Activated T-cell treated with anti-CD3 and anti-CD28 coated beads, Interleukin-2, amount 50 U/mL, for 4 hours (primary cell): Measurements from ENCODE around the gene UNKL. TPM values are rescaled to one million over a fixed set of nuclear protein-coding genes. Genes with fewer than 3 reads are reported as not detected.

Source experiments
- ATAC-seq, 2 donors: fragments of 200-7000 bp; cut with Tn5 transposase; one replicate each; pipeline ENCODE4 v1.10.0; 2021
- DNase-seq: peaks from one replicate; pipeline ENCODE4 v3.0.0-alpha.2; 2020
- H3K27me3 Mint-ChIP-seq: one replicate; pipeline ENCODE4 v1.8.0; 2021; ENCODE audit warnings: low read depth, mixed read lengths
- H3K36me3 Mint-ChIP-seq: one replicate; pipeline ENCODE4 v1.8.0; 2022; ENCODE audit warnings: mixed read lengths; ENCODE audit not compliant: insufficient read depth
- H3K4me1 Mint-ChIP-seq: one replicate; pipeline ENCODE4 v1.8.0; 2021; ENCODE audit warnings: low read depth, mixed read lengths
- H3K4me3 Mint-ChIP-seq: one replicate; pipeline ENCODE4 v1.8.0; 2021; ENCODE audit warnings: mild to moderate bottlenecking, moderate library complexity, mixed read lengths
- H3K9me3 Mint-ChIP-seq: one replicate; pipeline ENCODE4 v1.8.0; 2021; ENCODE audit warnings: mixed read lengths
- total RNA-seq, 3 donors: library from RNA; stranded (reverse); gene quantifications; one replicate each; pipeline ENCODE4 v1.2.1, GENCODE V29; 2021

The UNKL gene
- total RNA-seq, 3 donors from 2014 or later: 24.5 to 30.2 (median 29.0) TPM

DNA sequence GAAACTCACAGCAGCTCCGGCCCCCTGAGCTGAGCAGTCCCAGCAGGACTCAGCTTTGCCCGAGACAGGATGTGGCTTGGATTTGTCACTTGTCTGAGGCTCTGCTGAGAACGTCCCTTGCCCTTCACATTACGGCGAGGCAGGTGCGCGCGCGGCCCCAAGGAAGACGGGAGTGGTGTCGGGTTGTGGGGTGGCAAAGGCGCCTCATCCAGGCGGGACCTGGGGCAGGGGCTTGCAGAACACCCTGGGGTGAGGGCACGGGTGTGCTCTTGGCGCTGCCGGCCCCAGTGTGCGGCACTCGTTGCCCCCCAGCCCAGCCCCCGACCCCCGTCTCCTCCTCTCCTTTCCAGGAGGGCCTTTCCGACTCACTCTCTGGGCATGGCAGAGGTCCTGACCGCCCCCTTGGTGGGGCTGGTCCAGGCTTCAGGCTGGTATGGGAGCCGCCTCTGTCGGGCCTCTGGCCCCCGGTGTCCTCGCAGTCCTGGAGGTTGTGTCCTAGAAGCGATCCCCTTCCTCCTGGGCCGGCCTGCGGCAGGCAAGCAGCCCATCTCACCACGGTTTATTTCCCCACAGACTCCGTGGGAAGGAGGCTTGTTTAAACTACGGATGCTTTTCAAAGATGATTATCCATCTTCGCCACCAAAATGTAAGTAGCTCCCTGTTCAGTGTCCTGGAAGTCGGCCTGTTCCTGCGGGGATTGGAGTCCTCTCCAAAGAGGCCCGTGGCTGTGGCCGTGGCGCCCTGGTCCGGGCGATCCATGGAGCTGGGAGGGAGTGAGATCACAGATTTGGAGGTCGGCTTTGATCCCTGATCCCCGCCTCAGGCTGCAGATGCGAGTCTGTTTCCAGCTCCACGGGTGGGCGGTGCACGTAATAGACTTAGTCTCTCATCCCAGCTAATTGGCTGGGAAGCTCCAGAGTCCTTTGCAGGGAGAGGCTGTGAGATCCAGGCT lies 99.1 kb downstream of the UNKL start:
- ATAC-seq (no peak), DNase-seq (no peak)
- Mint-ChIP-seq H3K27me3 (no peaks in the 10 kb centered on the region), H3K4me1 (peaks cover 39% of the 10 kb centered on the region), H3K36me3 (peaks cover 39% of the 10 kb centered on the region), H3K4me3 (no peak overlapping the region), H3K9me3 (no peaks in the 10 kb centered on the region)

GRCh38 chr16:1314399-1315068 lies 100.0 kb downstream of the UNKL start:
- ATAC-seq (no peak), DNase-seq (no peak)
- H3K27me3 Mint-ChIP-seq: no peaks in the 10 kb centered on the region
- no peaks in the 10 kb centered on the region for H3K9me3 Mint-ChIP-seq
- no peak overlapping the region for H3K4me3 Mint-ChIP-seq
- H3K36me3 Mint-ChIP-seq: peaks cover 37% of the 10 kb centered on the region
- peaks cover 42% of the 10 kb centered on the region for H3K4me1 Mint-ChIP-seq

- H3K4me3 Mint-ChIP-seq: no peak overlapping the region
- H3K36me3 Mint-ChIP-seq: peaks cover 33% of the 10 kb centered on the region
- no peaks in the 10 kb centered on the region for H3K9me3 Mint-ChIP-seq
- DNase-seq: no peak
- no peaks in the 10 kb centered on the region for H3K27me3 Mint-ChIP-seq
- ATAC-seq: no peak
- peaks cover 42% of the 10 kb centered on the region for H3K4me1 Mint-ChIP-seq
These were observed 100.7 kb downstream of the UNKL start for GRCh38 chr16:1313721-1314369.

Other genes starting within 250 kb of the UNKL start
- gene TPSG1, start 189.4 kb downstream of the UNKL start, total RNA-seq: not detected
- under 1 TPM in 2 of 3 donors, not detected in 1; 0.41 to 0.46 TPM for gene TPSB2, start 184.5 kb downstream of the UNKL start, total RNA-seq
- gene TPSAB1, start 174.0 kb downstream of the UNKL start, total RNA-seq: under 1 TPM in 1 of 3 donors, not detected in 2; 0.35 TPM
- gene TPSD1, start 158.6 kb downstream of the UNKL start, total RNA-seq: under 1 TPM in 1 of 3 donors, not detected in 2; 0.38 TPM
- gene UBE2I, start 105.1 kb downstream of the UNKL start, total RNA-seq: 100 to 1,000 TPM; 234 to 251 (median 247) TPM
- under 1 TPM; 0.08 to 0.24 (median 0.16) TPM for gene BAIAP3, start 81.1 kb downstream of the UNKL start, total RNA-seq
- 100 to 1,000 TPM; 108 to 133 (median 112) TPM for gene TSR3, start 62.8 kb downstream of the UNKL start, total RNA-seq
- gene GNPTG, start 62.8 kb downstream of the UNKL start, total RNA-seq: 10 to 100 TPM; 21.8 to 27.4 (median 23.1) TPM
- 10 to 100 TPM; 31.8 to 34.6 (median 33.1) TPM for gene UQCC4, start 6.0 kb upstream of the UNKL start, total RNA-seq
- gene PERCC1, start 16.4 kb upstream of the UNKL start, total RNA-seq: under 1 TPM in 2 of 3 donors, not detected in 1; 0.22 to 0.29 TPM
- gene CCDC154, start 29.9 kb upstream of the UNKL start, total RNA-seq: 1 to 10 TPM in 2 of 3 donors, under 1 TPM in 1; 0.73 to 2.5 (median 2.2) TPM
- gene CLCN7, start 60.3 kb upstream of the UNKL start, total RNA-seq: 10 to 100 TPM; 54.2 to 60.7 (median 54.7) TPM
- gene PTX4, start 74.2 kb upstream of the UNKL start, total RNA-seq: under 1 TPM in 1 of 3 donors, not detected in 2; 0.28 TPM
- gene TELO2, start 78.7 kb upstream of the UNKL start, total RNA-seq: 100 to 1,000 TPM; 103 to 131 (median 121) TPM
- gene TMEM204, start 119.0 kb upstream of the UNKL start, total RNA-seq: 10 to 100 TPM; 11.7 to 16.7 (median 16.2) TPM
- 1 to 10 TPM; 5.8 to 9.1 (median 7.2) TPM for gene IFT140, start 197.4 kb upstream of the UNKL start, total RNA-seq
- gene CRAMP1, start 197.7 kb upstream of the UNKL start, total RNA-seq: 10 to 100 TPM; 19.1 to 22.9 (median 22.1) TPM